ENCODE data around the gene FAM3A. TPM values are rescaled to one million over a fixed set of nuclear protein-coding genes. Genes with fewer than 3 reads are reported as not detected.

The FAM3A gene
- total and polyA plus RNA-seq, 2 of the 8 experiments (the other 6 are each of a cell fraction or from before 2014, with no cell fraction given) = 16.2 to 18.6 TPM

GRCh38 chrX:154494715-154495114, 21.3 kb downstream of the FAM3A start:
- H3K18ac ChIP-seq (ENCODE audit: extremely low read depth, low read length) = no peak overlapping the region
- DNase-seq (ENCODE audit: low read depth in 1 of 2, low spot score in 2 of 2) (no peak), FAIRE-seq (no peak)
- no peak overlapping the region for H2BK12ac ChIP-seq (ENCODE audit: low read depth, low read length)
- H4K8ac ChIP-seq (ENCODE audit: extremely low read depth, insufficient read depth, low read length) = no peak overlapping the region
- H3K36me3 ChIP-seq (ENCODE audit: control insufficient read depth in 2 of 4, insufficient read depth in 4 of 4, low read length in 3 of 4) = no peaks in the 10 kb centered on the region
- ChIA-PET POLR2A (ENCODE audit: partially characterized antibody) (no interaction called here), CTCF (ENCODE audit: partially characterized antibody) (no interaction called here)
- no peak overlapping the region for H3K14ac ChIP-seq (ENCODE audit: insufficient read length)
- H3K79me1 ChIP-seq (ENCODE audit: low read depth, low read length) = no peaks in the 10 kb centered on the region
- H4K91ac ChIP-seq (replicated peaks; ENCODE audit: insufficient read length, low read length) = no peak overlapping the region
- no peak overlapping the region for H2AK5ac ChIP-seq (ENCODE audit: low read depth, low read length)
- H3K4me2 ChIP-seq (ENCODE audit: insufficient read depth in 1 of 2, low read depth in 2 of 2, low read length in 2 of 2) = no peak overlapping the region
- H2BK5ac ChIP-seq (ENCODE audit: low read depth, low read length) = no peak overlapping the region
- H3K23ac ChIP-seq (ENCODE audit: insufficient read length) = no peak overlapping the region
- 100% methylated on average over 1 of the region's 3 CpGs; no CpG with 5 or more reads in 1 of the 2 experiments for WGBS, 2 experiments (ENCODE audit: extremely low coverage in 1 of 2, insufficient coverage in 1 of 2, insufficient read length in 1 of 2, insufficient replicate concordance in 2 of 2, low coverage in 1 of 2, low lambda C conversion rate in 2 of 2, missing lambda C conversion rate in 1 of 2)
- H3K4me1 ChIP-seq (replicated peaks in 1 of 4; ENCODE audit: control insufficient read depth in 3 of 4, insufficient read depth in 4 of 4, low read length in 3 of 4) = peaks cover 0 to 4% (median 3%) of the 10 kb centered on the region in 4 experiments; a peak in 4 of 7 replicates
- no peaks in the 10 kb centered on the region for H3K23me2 ChIP-seq (ENCODE audit: low read depth, low read length)
- no peak overlapping the region for H3K4ac ChIP-seq (replicated peaks; ENCODE audit: insufficient read length, low read depth, low read length)
- no peak overlapping the region for H2AFZ ChIP-seq (ENCODE audit: low read length)
- H4K20me1 ChIP-seq (replicated peaks in 1 of 2; ENCODE audit: control insufficient read depth in 1 of 2, insufficient read depth in 2 of 2, low read length in 2 of 2) = no peaks in the 10 kb centered on the region
- no peak overlapping the region for H2BK15ac ChIP-seq (ENCODE audit: low read length)
- no peak overlapping the region for H4K5ac ChIP-seq (ENCODE audit: insufficient read length, low read depth, low read length)
- no peak overlapping the region for H3K4me3 ChIP-seq (ENCODE audit: extremely low read depth in 1 of 4, insufficient read depth in 2 of 4, low read depth in 3 of 4, low read length in 4 of 4)
- no peaks in the 10 kb centered on the region for H3K9me3 ChIP-seq (ENCODE audit: insufficient read depth in 2 of 2, low read depth in 1 of 2, low read length in 1 of 2)
- no peak overlapping the region for H3K27ac ChIP-seq (ENCODE audit: low read depth, low read length)
- no peaks in the 10 kb centered on the region for H3K27me3 ChIP-seq (replicated peaks in 1 of 4; ENCODE audit: control insufficient read depth in 3 of 4, extremely low read depth in 1 of 4, insufficient read depth in 3 of 4, low read length in 3 of 4)
- H3K56ac ChIP-seq (replicated peaks; ENCODE audit: insufficient read length, low read depth, low read length) = no peak overlapping the region
- no peaks in the 10 kb centered on the region for H3K79me2 ChIP-seq (ENCODE audit: control insufficient read depth in 1 of 2, insufficient read depth in 2 of 2, low read length in 2 of 2)
- H2BK20ac ChIP-seq (ENCODE audit: low read length) = no peak overlapping the region
- TF ChIP-seq KDM4A (IDR thresholded peaks at IDR 0.05; ENCODE audit: low read depth, low read length, severe bottlenecking) (no peak), GTF2F1 (IDR thresholded peaks at IDR 0.05; ENCODE audit: borderline replicate concordance, low read depth, low read length) (no peak), RNF2 (IDR thresholded peaks at IDR 0.05; ENCODE audit: borderline replicate concordance, low read depth, low read length, missing control alignments, poor library complexity, severe bottlenecking) (no peak), BACH1 (IDR thresholded peaks at IDR 0.05; ENCODE audit: low read length) (no peak), RXRA (IDR thresholded peaks at IDR 0.05; ENCODE audit: insufficient read depth, low read depth, low read length) (no peak), TCF12 (IDR thresholded peaks at IDR 0.05; ENCODE audit: low read depth, low read length) (no peak), POU5F1 (IDR thresholded peaks at IDR 0.05; ENCODE audit: low read depth, low read length) (no peak)
- H3K9ac ChIP-seq (replicated peaks in 1 of 4; ENCODE audit: extremely low read depth in 1 of 4, low read depth in 3 of 4, low read length in 3 of 4) = no peak overlapping the region
- no peak overlapping the region for H2BK120ac ChIP-seq (replicated peaks; ENCODE audit: low read depth, low read length)

All from H1 (cell line).